Astrocyte (in vitro differentiated cells and primary cell): ENCODE measurements around the gene IGF2BP2. TPM values are rescaled to one million over a fixed set of nuclear protein-coding genes. Genes with fewer than 3 reads are reported as not detected.
A peak's percentile ranks its signal among the peaks of the same experiment; 100 is the strongest.

ENCODE experiments used
- DNase-seq: peaks from one replicate; pipeline ENCODE4 v3.0.0-alpha.2; 2010; ENCODE audit warnings: low read depth
- FAIRE-seq: peaks from 2 replicates; lab custom pipeline; 2011; peaks lifted over from hg19 to GRCh38; lab: Jason Lieb, UNC
- H2AFZ ChIP-seq: 2 replicates; pipeline ENCODE4 v1.6.0; 2012; ENCODE audit warnings: low read depth, low read length, inconsistent platforms
- H3K27ac ChIP-seq: 2 replicates; pipeline ENCODE4 v1.5.1; 2011; ENCODE audit warnings: low read depth, low read length, inconsistent platforms
- H3K27me3 ChIP-seq: 2 replicates; pipeline ENCODE4 v1.6.0; 2011; ENCODE audit warnings: low read length, inconsistent platforms; ENCODE audit not compliant: insufficient read depth
- H3K36me3 ChIP-seq: 2 replicates; pipeline ENCODE4 v1.5.1; 2011; ENCODE audit warnings: low read length, inconsistent platforms; ENCODE audit not compliant: insufficient read depth
- H3K4me1 ChIP-seq: 2 replicates; pipeline ENCODE4 v1.5.1; 2011; ENCODE audit warnings: low read length, inconsistent platforms; ENCODE audit not compliant: insufficient read depth
- H3K4me2 ChIP-seq: 2 replicates; pipeline ENCODE4 v1.6.0; 2012; ENCODE audit warnings: low read length, inconsistent platforms
- H3K4me3 ChIP-seq: 2 replicates; pipeline ENCODE4 v1.5.1; 2011; ENCODE audit warnings: low read depth, mild to moderate bottlenecking, low read length, inconsistent platforms; ENCODE audit not compliant: insufficient read depth
- H3K79me2 ChIP-seq: 2 replicates; pipeline ENCODE4 v1.6.0; 2012; ENCODE audit warnings: mild to moderate bottlenecking, low read length, inconsistent platforms; ENCODE audit not compliant: insufficient read depth
- H3K9ac ChIP-seq: 2 replicates; pipeline ENCODE4 v1.6.0; 2012; ENCODE audit warnings: mild to moderate bottlenecking, low read length, inconsistent platforms
- H3K9me3 ChIP-seq: 2 replicates; pipeline ENCODE4 v1.5.1; 2012; ENCODE audit warnings: low read depth, mild to moderate bottlenecking, low read length, inconsistent platforms; ENCODE audit not compliant: insufficient read depth
- H4K20me1 ChIP-seq: 2 replicates; pipeline ENCODE4 v1.6.0; 2012; ENCODE audit warnings: low read length, inconsistent platforms; ENCODE audit not compliant: insufficient read depth
- H3K27ac Mint-ChIP-seq: one replicate; pipeline ENCODE4 v1.8.0; 2021; ENCODE audit warnings: mild to moderate bottlenecking, mixed read lengths; ENCODE audit not compliant: unreplicated experiment
- H3K27me3 Mint-ChIP-seq: one replicate; pipeline ENCODE4 v1.8.0; 2021; ENCODE audit warnings: low read depth, mixed read lengths; ENCODE audit not compliant: unreplicated experiment
- H3K36me3 Mint-ChIP-seq: one replicate; pipeline ENCODE4 v1.8.0; 2021; ENCODE audit warnings: low read depth, mixed read lengths; ENCODE audit not compliant: unreplicated experiment
- H3K4me1 Mint-ChIP-seq: one replicate; pipeline ENCODE4 v1.8.0; 2021; ENCODE audit warnings: low read depth, mixed read lengths; ENCODE audit not compliant: unreplicated experiment
- H3K4me3 Mint-ChIP-seq: one replicate; pipeline ENCODE4 v1.8.0; 2021; ENCODE audit warnings: mild to moderate bottlenecking, moderate library complexity, mixed read lengths; ENCODE audit not compliant: unreplicated experiment
- H3K9me3 Mint-ChIP-seq: one replicate; pipeline ENCODE4 v1.8.0; 2021; ENCODE audit warnings: mild to moderate bottlenecking, mixed read lengths; ENCODE audit not compliant: unreplicated experiment
- EZH2 ChIP-seq: IDR thresholded peaks from 2 replicates; pipeline ENCODE4 v1.6.1; 2012; ENCODE audit warnings: mild to moderate bottlenecking, low read length, inconsistent platforms; ENCODE audit not compliant: insufficient read depth
- total RNA-seq: library from RNA; stranded (reverse); gene quantifications from 2 replicates; pipeline ENCODE4 v1.2.1, GENCODE V29; 2021
- TF ChIP-seq, protein P1 (sequence below): IDR thresholded peaks from 2 replicates; pipeline ENCODE4 v1.5.1; 2011; ENCODE audit warnings: low read depth, mild to moderate bottlenecking, inconsistent platforms, low read length, moderate library complexity; ENCODE audit not compliant: insufficient read depth

IGF2BP2 gene
- total RNA-seq, 1 donor from 2014 or later = 162 TPM

DNA sequence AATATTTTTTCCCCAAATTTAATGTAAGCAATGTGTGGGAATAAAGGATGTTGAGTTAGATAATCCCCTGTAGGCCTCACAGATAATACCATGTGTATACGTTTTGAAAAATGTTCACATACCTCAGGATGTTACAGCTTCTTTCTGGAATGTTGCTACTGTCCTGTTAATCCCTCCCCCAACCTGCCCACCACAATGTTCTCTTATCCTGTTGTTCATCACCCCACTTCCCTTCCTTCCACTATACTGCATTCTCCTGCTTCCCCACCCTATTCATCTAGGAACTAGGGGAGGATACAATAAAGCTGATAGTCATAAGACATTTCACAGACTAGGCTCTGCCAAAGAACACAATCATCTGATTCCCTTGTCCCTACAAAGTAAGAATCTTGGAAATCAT lies 92.1 kb downstream of the IGF2BP2 start:
- H3K4me2 ChIP-seq = peak overlapping the region; percentile 61
- Mint-ChIP-seq H3K9me3 (no peaks in the 10 kb centered on the region), H3K36me3 (no peaks in the 10 kb centered on the region), H3K4me3 (peak overlapping the region; percentile 74), H3K4me1 (peaks cover 77% of the 10 kb centered on the region), H3K27me3 (no peaks in the 10 kb centered on the region), H3K27ac (peak overlapping the region; percentile 99)
- peaks cover 38% of the 10 kb centered on the region for H4K20me1 ChIP-seq
- peaks cover 81% of the 10 kb centered on the region for H3K79me2 ChIP-seq
- H3K9ac ChIP-seq = peak overlapping the region; percentile 72
- peaks cover 63% of the 10 kb centered on the region for H3K4me1 ChIP-seq
- FAIRE-seq = peak; percentile 63
- no peaks in the 10 kb centered on the region for H3K27me3 ChIP-seq
- no peak overlapping the region for H2AFZ ChIP-seq
- H3K9me3 ChIP-seq = no peaks in the 10 kb centered on the region
- no peak overlapping the region for H3K4me3 ChIP-seq
- H3K27ac ChIP-seq = peak overlapping the region; percentile 87
- TF ChIP-seq EZH2 = no peak
- TF ChIP-seq, protein P1, sequence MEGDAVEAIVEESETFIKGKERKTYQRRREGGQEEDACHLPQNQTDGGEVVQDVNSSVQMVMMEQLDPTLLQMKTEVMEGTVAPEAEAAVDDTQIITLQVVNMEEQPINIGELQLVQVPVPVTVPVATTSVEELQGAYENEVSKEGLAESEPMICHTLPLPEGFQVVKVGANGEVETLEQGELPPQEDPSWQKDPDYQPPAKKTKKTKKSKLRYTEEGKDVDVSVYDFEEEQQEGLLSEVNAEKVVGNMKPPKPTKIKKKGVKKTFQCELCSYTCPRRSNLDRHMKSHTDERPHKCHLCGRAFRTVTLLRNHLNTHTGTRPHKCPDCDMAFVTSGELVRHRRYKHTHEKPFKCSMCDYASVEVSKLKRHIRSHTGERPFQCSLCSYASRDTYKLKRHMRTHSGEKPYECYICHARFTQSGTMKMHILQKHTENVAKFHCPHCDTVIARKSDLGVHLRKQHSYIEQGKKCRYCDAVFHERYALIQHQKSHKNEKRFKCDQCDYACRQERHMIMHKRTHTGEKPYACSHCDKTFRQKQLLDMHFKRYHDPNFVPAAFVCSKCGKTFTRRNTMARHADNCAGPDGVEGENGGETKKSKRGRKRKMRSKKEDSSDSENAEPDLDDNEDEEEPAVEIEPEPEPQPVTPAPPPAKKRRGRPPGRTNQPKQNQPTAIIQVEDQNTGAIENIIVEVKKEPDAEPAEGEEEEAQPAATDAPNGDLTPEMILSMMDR = no peak
- no peaks in the 10 kb centered on the region for H3K36me3 ChIP-seq
- DNase-seq = peak; percentile 84

DNA sequence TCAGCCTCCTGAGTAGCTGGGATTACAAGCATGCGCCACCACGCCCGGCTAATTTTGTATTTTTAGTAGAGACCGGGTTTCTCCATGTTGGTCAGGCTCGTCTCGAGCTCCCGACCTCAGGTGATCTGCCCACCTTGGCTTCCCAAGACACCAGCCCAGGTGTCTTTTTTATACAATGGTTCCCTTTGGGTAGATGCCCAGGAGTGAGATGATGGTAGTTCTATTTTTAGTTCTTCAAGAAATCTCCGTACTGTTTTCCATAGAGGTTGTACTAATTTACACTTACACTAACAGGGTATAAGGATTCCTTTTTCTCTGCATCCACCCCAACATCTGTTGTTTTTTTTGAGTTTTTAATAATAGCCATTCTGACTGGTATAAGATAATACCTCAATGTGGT lies 94.3 kb downstream of the IGF2BP2 start:
- Histone ChIP-seq H3K4me3 (no peak overlapping the region), H4K20me1 (peaks cover 24% of the 10 kb centered on the region), H2AFZ (no peak overlapping the region), H3K4me1 (peaks cover 55% of the 10 kb centered on the region), H3K9me3 (no peaks in the 10 kb centered on the region), H3K27ac (peak overlapping the region; percentile 14), H3K9ac (no peak overlapping the region), H3K36me3 (no peaks in the 10 kb centered on the region), H3K4me2 (no peak overlapping the region), H3K79me2 (peaks cover 79% of the 10 kb centered on the region), H3K27me3 (no peaks in the 10 kb centered on the region)
- DNase-seq = no peak
- Mint-ChIP-seq H3K27me3 (no peaks in the 10 kb centered on the region), H3K9me3 (no peaks in the 10 kb centered on the region), H3K4me1 (peaks cover 74% of the 10 kb centered on the region), H3K27ac (peak overlapping the region; percentile 60), H3K4me3 (no peak overlapping the region), H3K36me3 (no peaks in the 10 kb centered on the region)
- no peak for FAIRE-seq
- TF ChIP-seq, protein P1 = no peak
- no peak for TF ChIP-seq EZH2

DNA sequence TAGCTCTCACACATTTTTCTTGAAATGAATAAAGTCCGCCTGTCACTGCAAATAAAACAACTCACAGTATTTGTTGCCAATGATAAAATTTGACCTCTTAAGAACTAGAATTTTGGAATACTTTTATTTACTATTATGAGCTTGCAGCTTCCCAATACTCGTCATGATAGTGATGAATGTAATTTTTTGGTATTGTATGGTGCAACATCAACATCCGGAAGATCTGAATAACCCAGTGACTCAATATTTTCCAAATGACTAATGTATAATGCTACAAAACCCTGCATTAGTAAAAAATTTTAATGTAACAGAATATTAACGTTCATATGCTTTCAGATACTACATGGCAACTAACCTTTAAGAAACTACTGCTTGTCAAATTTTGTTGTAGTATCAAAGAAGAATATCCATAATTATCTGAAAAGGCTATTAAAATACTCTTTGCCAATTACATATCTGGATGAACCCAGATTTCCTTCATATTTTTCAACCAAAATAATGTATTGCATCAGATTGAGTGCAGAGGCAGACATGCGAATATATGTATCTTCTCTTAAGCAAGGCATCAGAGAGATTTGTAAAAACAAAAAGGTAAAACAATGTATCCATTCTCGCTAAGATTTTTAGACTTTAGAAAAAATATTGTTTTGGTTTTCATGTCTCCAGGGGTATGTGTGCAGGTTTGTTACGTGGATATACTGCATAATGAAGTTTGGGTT lies 95.3 kb downstream of the IGF2BP2 start:
- no peak for FAIRE-seq
- H3K9me3 ChIP-seq = no peaks in the 10 kb centered on the region
- peaks cover 78% of the 10 kb centered on the region for H3K4me1 Mint-ChIP-seq
- peaks cover 55% of the 10 kb centered on the region for H3K4me1 ChIP-seq
- H3K27me3 ChIP-seq = no peaks in the 10 kb centered on the region
- peaks cover 81% of the 10 kb centered on the region for H3K79me2 ChIP-seq
- H3K36me3 ChIP-seq = no peaks in the 10 kb centered on the region
- peak overlapping the region; percentile 91 for H3K27ac Mint-ChIP-seq
- TF ChIP-seq, protein P1 = no peak
- no peak for TF ChIP-seq EZH2
- H4K20me1 ChIP-seq = peaks cover 28% of the 10 kb centered on the region
- H3K4me3 ChIP-seq = no peak overlapping the region
- H3K27ac ChIP-seq = peak overlapping the region; percentile 72
- no peaks in the 10 kb centered on the region for H3K27me3 Mint-ChIP-seq
- H3K9ac ChIP-seq = peak overlapping the region; percentile 46
- H3K4me2 ChIP-seq = peak overlapping the region; percentile 66
- no peaks in the 10 kb centered on the region for H3K36me3 Mint-ChIP-seq
- H3K9me3 Mint-ChIP-seq = no peaks in the 10 kb centered on the region
- DNase-seq = peak; percentile 77
- H2AFZ ChIP-seq = no peak overlapping the region
- H3K4me3 Mint-ChIP-seq = no peak overlapping the region
